NCI-H2107 treated with DMSO at 0.1 percent for 48 hours (cell line): Measurements from ENCODE around the gene CPD.

Experiments
- DNase-seq: peaks from one replicate; lab custom pipeline; 2025; ENCODE audit not compliant: unreplicated experiment; lab: John Stamatoyannopoulos, UW

The CPD gene

GRCh38 chr17:30352240-30352814 is 26.4 kb upstream of the CPD start:
- DNase-seq: no peak

GRCh38 chr17:30354701-30355100 is 24.0 kb upstream of the CPD start:
- no peak for DNase-seq

GRCh38 chr17:30357476-30357875 is 21.3 kb upstream of the CPD start:
- no peak for DNase-seq

- no peak for DNase-seq
Observed at GRCh38 chr17:30358055-30358760, 20.5 kb upstream of the CPD start.

GRCh38 chr17:30360086-30360808 is 18.5 kb upstream of the CPD start:
- no peak for DNase-seq

- no peak for DNase-seq
Observed at GRCh38 chr17:30361766-30362279, 16.9 kb upstream of the CPD start.

GRCh38 chr17:30363715-30364202 is 15.0 kb upstream of the CPD start:
- DNase-seq: no peak

GRCh38 chr17:30366536-30366935 is 12.2 kb upstream of the CPD start:
- no peak for DNase-seq

- peak; percentile 35 for DNase-seq
Observed at GRCh38 chr17:30368912-30369720, 9.6 kb upstream of the CPD start.

GRCh38 chr17:30369995-30370394 is 8.7 kb upstream of the CPD start:
- DNase-seq: no peak

GRCh38 chr17:30372755-30373154 is 6.0 kb upstream of the CPD start:
- DNase-seq: peak; percentile 15

GRCh38 chr17:30375661-30376060 is 3.1 kb upstream of the CPD start:
- DNase-seq: no peak

GRCh38 chr17:30376621-30377452 is 1.9 kb upstream of the CPD start:
- DNase-seq: peak; percentile 98

- no peak for DNase-seq
Observed at GRCh38 chr17:30377574-30378240, 1.0 kb upstream of the CPD start.

GRCh38 chr17:30378241-30378824 is 394 bp upstream of the CPD start:
- DNase-seq: no peak

- no peak for DNase-seq
Observed at GRCh38 chr17:30379303-30379902, 676 bp downstream of the CPD start.

GRCh38 chr17:30379903-30380381 is 1.2 kb downstream of the CPD start:
- no peak for DNase-seq

- no peak for DNase-seq
Observed at GRCh38 chr17:30380643-30381339, 2.1 kb downstream of the CPD start.
